ENCODE data around the gene DOCK2. TPM values are rescaled to one million over a fixed set of nuclear protein-coding genes. Genes with fewer than 3 reads are reported as not detected.

The DOCK2 gene
- total and polyA plus RNA-seq, 2 of the 8 experiments (the other 6 are each of a cell fraction or from before 2014, with no cell fraction given), result 3.9 to 5.7 TPM

- Histone ChIP-seq H3K23ac (ENCODE audit: insufficient read length) (no peak overlapping the region), H2BK120ac (replicated peaks; ENCODE audit: low read depth, low read length) (no peak overlapping the region), H3K4me1 (replicated peaks in 1 of 4; ENCODE audit: control insufficient read depth in 3 of 4, insufficient read depth in 4 of 4, low read length in 3 of 4) (peaks cover 0 to 5% (median 3%) of the 10 kb centered on the region in 4 experiments; a peak in 5 of 7 replicates), H3K4me2 (ENCODE audit: insufficient read depth in 1 of 2, low read depth in 2 of 2, low read length in 2 of 2) (no peak overlapping the region), H3K23me2 (ENCODE audit: low read depth, low read length) (no peaks in the 10 kb centered on the region), H3K27me3 (replicated peaks in 1 of 4; ENCODE audit: control insufficient read depth in 3 of 4, extremely low read depth in 1 of 4, insufficient read depth in 3 of 4, low read length in 3 of 4) (peaks cover 0 to 2% (median 0%) of the 10 kb centered on the region in 4 experiments; a peak in 1 of 7 replicates), H2BK20ac (ENCODE audit: low read length) (no peak overlapping the region), H4K5ac (ENCODE audit: insufficient read length, low read depth, low read length) (no peak overlapping the region), H3K9ac (replicated peaks in 1 of 4; ENCODE audit: extremely low read depth in 1 of 4, low read depth in 3 of 4, low read length in 3 of 4) (no peak overlapping the region), H2BK15ac (ENCODE audit: low read length) (no peak overlapping the region), H2AK5ac (ENCODE audit: low read depth, low read length) (no peak overlapping the region), H3K79me2 (ENCODE audit: control insufficient read depth in 1 of 2, insufficient read depth in 2 of 2, low read length in 2 of 2) (no peaks in the 10 kb centered on the region), H4K8ac (ENCODE audit: extremely low read depth, insufficient read depth, low read length) (no peak overlapping the region), H3K14ac (ENCODE audit: insufficient read length) (no peak overlapping the region), H3K4me3 (ENCODE audit: extremely low read depth in 1 of 4, insufficient read depth in 2 of 4, low read depth in 3 of 4, low read length in 4 of 4) (no peak overlapping the region), H3K18ac (ENCODE audit: extremely low read depth, low read length) (no peak overlapping the region), H2BK5ac (ENCODE audit: low read depth, low read length) (no peak overlapping the region), H3K4ac (replicated peaks; ENCODE audit: insufficient read length, low read depth, low read length) (no peak overlapping the region), H4K91ac (replicated peaks; ENCODE audit: insufficient read length, low read length) (no peak overlapping the region), H2AFZ (ENCODE audit: low read length) (no peak overlapping the region), H3K79me1 (ENCODE audit: low read depth, low read length) (no peaks in the 10 kb centered on the region), H3K27ac (ENCODE audit: low read depth, low read length) (no peak overlapping the region), H3K36me3 (ENCODE audit: control insufficient read depth in 2 of 4, insufficient read depth in 4 of 4, low read length in 3 of 4) (no peaks in the 10 kb centered on the region), H3K56ac (replicated peaks; ENCODE audit: insufficient read length, low read depth, low read length) (no peak overlapping the region), H2BK12ac (ENCODE audit: low read depth, low read length) (no peak overlapping the region), H4K20me1 (replicated peaks in 1 of 2; ENCODE audit: control insufficient read depth in 1 of 2, insufficient read depth in 2 of 2, low read length in 2 of 2) (no peaks in the 10 kb centered on the region), H3K9me3 (ENCODE audit: insufficient read depth in 2 of 2, low read depth in 1 of 2, low read length in 1 of 2) (no peaks in the 10 kb centered on the region)
- 91% methylated on average over 2 of the region's 2 CpGs; no CpG with 5 or more reads in 1 of the 2 experiments for WGBS, 2 experiments (ENCODE audit: extremely low coverage in 1 of 2, insufficient coverage in 1 of 2, insufficient read length in 1 of 2, insufficient replicate concordance in 2 of 2, low coverage in 1 of 2, low lambda C conversion rate in 2 of 2, missing lambda C conversion rate in 1 of 2)
- no peak for TF ChIP-seq HDAC2 (IDR thresholded peaks at IDR 0.05; ENCODE audit: borderline replicate concordance in 1 of 2, low read depth in 2 of 2, low read length in 2 of 2)
- no peak for TF ChIP-seq FOSL1 (IDR thresholded peaks at IDR 0.05; ENCODE audit: insufficient read depth, low read depth, low read length)
- TF ChIP-seq BRCA1 (IDR thresholded peaks at IDR 0.05; ENCODE audit: low read depth, low read length), result no peak
- no peak for DNase-seq (ENCODE audit: low read depth in 1 of 2, low spot score in 2 of 2)
- no peak for FAIRE-seq
- CTCF ChIA-PET (ENCODE audit: partially characterized antibody), result no interaction called here
- POLR2A ChIA-PET (ENCODE audit: partially characterized antibody), result no interaction called here
Measured at GRCh38 chr5:169870211-169870610, 233.1 kb downstream of the DOCK2 start.
